Right kidney (tissue), 1 donor: ENCODE measurements around the gene WDR48.
A peak's percentile ranks its signal among the peaks of the same experiment; 100 is the strongest.

Experiments
- DNase-seq: peaks from one replicate; pipeline ENCODE4 v3.0.0-alpha.2; 2016

WDR48 gene

DNA sequence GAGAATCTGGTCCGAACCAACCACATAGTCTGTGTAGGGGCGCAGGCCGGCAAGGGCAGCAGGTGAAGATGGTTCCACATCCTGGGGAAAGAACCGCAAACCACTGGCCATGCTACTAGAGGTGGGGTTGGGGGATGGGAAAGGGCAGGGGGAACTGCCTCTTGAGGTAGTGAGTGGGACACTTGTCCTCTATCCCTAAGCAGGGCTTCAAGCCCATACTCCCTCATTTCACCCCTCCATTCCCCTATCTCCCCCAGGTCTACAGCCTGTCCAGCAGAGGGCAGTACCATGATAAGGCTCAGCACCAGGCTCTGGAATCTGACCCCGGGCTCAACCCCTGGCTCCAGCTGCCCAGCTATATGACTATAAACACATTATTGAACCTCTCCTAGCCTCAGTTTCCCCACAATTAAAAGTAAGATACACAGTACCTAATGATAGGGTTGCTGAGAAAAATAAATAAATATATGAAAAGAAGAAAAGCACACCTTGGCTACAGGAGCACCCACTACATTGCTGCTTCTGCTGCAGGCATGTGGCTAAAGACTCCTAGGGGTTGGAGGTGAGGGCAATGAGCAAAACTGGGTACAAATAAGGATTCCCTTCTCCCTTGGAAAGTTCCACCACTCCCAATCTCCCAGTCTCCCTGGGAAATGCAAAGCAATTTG, 49.3 kb downstream of the WDR48 start:
- no peak for DNase-seq

DNA sequence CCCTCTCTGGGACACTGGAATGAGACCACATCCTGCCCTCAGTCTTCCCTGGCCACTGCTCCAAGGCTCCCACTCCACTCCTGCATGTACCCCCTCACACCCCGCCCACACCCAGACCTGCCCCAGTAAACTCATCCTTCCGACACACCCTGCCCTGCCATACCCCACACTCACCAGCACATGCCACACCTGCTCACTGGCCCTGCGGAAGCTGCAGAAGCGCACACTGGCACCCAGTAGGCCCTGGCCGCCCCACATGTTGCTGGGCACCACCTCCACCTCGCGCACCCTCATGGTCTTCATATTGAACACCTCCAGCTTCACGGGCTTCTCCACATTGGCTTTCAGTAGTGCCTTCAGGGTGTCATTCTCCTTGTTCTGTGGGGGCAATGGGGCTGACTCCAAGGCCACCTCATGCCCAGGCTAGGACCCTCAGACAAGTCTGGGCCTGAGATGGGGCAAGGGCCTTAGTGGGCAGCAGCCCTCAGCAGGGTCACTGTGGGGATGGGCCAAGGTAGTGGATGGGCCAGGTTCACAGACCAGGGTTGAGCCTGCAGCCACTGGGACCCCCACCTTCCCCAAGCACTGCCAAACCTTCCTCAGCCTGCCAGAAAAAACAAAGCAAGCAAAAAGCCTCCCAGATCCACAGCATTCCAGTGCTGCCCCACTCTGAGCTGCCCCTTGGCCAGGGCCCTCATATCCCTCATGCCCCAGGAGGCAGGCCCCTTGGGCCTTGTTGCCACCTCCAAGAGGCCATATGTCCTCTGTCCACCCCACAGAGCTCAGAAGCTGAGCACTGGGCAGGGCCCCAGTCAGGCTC, 50.9 kb downstream of the WDR48 start:
- DNase-seq = no peak

DNA sequence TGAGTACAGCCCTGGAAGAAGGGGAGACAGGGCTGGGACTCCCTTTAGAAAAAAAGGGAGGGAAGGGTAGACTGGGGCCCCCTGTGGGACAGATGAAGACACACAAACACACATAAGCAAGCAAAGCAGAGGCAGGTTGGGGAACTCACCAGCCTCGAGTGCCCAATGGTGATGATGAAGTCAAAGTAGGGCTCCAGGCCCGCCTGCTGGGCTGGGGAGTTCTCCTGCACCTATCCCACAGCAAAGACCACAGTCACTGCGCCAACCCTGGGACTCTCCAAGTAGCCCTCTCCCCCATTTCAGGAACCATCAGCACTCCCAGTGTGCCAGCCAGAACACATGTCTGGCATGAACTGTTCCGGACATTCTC, 51.5 kb downstream of the WDR48 start:
- DNase-seq = no peak

DNA sequence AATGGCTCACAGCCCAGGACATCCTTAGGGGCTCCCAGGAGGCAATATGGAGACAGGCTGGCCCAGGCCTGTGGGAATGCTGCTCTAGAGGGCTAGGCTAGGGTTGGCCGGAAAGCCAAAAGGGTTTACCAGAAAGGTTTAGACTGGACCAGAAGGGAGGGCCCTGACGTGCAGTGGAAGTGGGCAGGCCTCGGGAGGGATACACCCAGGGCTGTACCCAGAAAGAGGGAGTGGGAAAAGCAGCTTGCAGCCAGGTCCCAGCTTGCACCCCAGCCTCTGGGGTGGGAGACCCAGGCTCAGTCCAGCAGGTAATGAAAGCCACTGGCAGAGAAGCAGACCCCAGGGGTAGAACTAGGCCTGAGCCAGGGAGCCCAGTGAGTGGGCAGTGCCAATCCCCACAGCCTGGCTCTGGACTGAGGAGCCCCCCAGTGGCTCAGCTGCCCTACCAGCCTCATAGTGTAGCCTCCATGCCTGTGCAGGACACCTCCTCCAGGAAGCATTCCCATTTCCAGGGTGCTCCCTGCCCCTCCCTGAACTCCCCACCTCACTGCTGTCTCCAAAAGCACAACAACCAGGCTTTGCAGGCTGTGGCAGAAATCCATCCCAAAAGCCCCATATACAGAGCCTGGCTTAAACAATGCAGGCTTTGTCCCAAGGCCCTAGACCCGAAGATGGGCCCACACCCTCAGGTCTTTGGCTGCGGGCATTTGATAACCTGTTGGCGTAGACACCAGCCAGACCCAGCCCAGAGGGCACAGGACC, 52.2 kb downstream of the WDR48 start:
- no peak for DNase-seq

DNA sequence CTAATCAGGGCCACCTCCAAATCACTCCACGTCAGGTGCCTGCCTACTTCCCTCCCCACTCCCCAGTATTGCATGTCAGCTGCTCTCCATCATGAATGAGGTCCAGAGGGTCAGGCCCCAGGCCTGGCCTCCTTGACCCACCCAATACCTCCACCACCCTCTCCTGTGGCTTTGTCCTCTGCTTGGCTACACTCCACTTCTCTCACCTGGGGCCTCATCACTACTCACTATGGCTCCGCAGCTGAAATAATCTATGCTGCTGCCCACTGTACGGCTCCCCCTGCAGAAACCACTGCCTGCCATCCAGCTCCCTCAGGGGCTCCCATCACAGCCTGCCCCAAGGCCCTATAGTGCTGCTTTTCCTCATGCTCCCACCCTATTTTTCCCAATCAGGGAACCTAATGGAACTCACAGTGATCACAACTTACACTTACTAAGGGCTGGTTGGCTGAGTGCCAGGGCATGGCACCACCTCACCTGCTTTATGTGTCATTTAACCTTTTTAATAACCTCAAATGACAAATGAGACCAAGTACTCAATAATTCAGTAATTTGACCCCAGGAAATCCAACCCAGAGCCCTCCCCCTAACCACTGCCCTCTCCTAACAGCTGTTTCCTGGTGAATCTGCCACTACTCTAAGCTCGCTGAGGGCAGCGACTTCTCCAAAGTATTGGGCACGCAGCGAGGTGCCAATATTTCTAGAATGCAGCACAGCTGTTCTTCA, 53.3 kb downstream of the WDR48 start:
- no peak for DNase-seq

DNA sequence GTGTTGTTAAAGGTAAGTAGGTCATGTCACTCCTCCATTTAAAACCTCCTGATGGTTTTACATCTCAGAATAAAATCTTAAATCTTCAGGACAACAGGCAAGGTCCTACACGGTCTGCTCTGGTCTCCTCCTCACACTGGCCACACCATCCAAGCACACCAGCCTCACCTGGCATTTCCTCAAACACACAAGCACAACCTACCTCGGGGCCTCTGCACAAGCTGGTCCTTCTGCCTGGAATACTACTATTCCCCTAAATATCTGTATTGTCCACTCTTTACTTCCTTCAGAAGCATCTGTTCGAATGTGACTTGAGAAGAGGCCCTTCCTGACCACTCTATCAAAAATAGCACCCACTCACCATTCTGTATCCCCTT, 53.9 kb downstream of the WDR48 start:
- DNase-seq = no peak

DNA sequence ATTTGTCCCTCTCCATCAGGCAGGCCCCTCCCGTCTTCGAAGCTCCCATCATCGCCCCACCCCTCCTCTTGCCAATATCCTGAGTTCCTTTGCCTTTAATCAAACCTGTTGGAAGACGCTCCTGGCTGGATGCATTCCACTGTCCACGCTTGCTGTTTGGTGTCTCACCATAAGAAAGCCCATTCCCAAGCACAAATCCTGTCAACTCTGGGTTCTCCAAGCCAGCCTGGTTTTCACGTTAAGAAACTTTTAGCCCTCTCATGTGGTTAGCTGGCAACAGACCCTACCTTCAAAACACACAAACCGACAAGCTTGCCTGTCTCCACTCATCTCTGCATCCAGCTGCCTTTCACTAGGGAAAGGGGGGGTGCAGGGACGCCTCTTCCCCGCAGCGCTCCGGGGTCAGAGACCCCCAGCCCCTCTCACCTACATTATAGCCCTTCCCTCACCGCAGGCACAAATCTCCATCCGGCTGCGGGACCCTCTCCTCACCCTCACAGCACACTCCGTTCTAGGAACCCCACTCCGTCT, 54.5 kb downstream of the WDR48 start:
- no peak for DNase-seq

DNA sequence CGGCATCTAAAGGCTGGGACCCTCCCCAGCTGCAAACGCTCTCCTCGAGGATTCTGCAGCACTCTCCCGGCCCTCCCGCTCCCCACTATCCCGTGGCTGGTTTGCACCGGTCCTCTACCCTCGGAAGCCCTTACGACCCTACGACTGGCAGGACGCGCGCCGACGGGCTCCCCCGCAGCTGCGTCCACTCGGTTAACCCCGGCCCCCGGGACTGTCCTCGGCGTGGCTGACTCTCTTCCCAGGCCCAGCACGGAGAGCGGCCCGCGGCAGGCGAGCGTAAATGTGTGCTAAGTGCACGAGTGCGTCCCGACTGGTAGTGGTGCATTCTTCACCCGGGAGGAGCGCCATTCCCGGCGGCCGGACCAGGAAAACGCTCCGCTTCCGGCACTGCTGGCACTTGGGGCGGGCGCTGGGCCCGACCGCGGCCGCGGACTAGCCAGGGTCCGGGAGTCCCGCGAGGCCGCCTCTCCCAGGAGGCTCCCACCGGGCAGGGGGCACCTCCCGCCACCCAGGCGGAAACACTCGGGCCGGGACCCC, 55.1 kb downstream of the WDR48 start:
- no peak for DNase-seq

DNA sequence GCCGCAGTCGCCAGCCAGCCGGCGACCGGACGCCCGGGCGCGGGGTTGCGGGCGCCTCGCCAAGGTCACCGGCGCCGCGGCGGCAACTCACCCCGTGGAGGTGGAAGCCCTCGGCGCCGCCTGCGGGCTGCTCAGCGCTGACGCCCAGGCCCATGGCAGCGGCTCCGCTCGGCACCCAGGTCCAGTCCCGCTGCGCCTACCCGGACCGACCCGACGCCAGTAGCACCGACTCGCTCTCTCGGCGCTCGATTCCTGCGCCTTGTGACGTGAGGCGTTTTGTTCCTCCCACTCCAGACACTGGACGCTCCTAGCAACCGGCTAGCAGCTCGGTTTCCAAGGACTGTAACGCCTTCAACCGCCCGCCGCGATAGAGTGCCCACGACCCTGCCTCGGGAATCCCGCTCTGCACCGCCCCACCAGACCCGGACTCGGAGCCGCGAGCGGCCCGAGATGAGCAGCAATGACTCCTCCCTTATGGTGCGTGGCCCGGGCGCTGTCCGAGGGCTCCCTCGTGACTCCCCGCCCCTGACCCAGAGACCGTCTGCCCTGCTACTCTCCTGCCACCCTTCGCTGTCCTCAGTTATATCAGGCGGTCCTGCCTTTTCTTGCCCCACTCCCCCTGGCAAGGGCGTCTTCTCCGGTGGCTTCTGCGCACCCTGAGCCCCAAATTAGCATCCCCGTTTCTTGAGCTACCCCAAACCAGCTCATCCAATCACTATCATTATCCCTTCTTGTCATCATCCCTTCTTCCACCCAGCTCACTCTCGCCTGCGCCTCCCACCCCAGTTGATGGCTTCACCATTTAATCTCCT, 55.8 kb downstream of the WDR48 start, which contains the start of the genes GORASP1 and TTC21A:
Gene GORASP1 (minus strand): TSS at position 240 of the 812 bp plus-strand sequence. CDS start 86 bp downstream, at position 154.
Gene TTC21A (plus strand): TSS at position 293 of the 812 bp plus-strand sequence. CDS start 158 bp downstream, at position 451.
- DNase-seq = peak; percentile 93

DNA sequence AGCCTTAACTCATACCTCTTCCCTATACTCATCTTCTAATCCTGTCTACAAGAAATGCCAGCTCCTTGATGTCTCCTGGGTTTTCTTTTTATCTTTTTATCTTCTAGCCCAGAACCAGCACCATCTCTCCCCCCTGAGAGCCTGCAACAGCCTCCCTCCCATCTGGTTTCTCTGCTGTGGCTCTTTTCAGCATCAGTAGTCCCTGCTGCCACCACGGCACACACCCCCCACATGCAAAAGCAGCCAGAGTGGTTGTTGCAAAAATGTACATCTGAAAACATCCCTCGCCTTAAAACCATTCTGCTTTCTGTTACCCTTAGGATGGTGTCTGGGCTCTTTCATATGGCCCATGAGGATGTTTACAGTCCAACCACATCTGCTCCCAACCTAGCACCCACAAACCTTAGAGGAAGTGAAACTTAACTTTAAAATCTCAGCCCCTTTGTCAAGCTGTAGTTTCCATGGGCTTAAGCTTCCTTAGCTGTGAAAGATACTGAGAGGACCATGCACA, 56.4 kb downstream of the WDR48 start:
- no peak for DNase-seq

DNA sequence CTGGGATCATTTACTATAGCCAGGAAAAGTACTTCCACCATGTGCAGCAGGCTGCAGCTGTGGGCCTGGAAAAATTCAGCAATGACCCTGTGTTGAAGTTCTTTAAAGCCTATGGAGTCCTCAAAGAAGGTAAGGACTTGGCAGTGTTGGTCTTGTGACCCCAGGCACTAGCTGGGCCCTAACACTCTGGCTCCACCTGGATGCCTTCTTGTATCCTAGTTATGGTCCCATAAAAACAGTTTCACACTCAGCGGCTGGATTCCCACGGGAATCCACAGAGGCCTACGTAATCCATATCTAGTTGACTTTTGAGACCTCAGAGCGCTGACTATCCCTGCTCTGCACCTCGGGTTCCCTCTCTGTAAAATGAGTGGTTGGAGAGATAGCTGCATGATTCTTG, 57.3 kb downstream of the WDR48 start:
- no peak for DNase-seq

DNA sequence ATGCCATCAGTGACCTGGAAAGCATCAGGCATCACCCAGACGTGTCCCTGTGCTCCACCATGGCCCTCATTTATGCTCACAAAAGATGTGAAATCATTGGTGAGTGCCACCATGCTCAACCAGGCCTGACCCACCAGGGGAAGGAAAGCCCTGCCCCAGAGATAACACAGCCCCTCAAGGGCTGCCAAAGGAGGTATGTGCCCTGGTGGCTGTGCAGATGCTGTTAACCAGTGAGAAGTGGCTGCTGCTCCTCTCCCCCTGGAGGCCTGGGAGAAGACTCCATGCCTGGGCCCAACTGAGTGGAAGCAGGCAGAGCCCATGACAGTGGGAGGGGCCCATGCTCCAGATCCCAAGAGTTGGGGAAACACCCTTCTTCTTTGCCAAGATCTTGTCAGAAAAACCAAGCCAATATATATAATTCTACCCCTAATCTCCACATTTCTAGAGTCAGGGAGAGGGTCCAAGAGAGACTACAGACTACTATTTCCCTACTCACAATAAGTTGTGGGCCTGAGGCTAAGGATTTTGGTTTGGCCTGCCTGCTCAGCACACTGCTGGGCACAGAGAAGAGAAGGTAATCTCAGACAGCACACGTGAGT, 58.3 kb downstream of the WDR48 start:
- DNase-seq = no peak

DNA sequence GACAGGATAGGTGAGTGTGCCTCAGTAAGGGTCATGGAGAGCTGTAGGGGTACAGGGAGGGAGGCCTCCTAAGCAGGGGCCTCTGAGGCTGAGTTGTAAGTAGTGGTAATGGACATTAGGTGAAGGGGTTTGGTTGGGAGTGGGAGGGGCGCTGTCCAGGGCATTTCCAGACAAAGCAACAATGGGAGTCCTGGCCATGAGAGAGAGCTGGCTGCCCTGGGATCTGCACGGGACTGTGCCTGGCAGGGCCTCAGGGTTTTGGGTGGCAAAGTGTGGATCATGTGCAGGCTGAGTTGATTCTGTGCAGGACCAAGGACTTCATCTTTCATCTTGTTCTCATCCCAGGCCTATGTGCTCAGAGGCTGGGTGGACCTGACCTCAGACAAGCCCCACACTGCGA, 60.3 kb downstream of the WDR48 start:
- no peak for DNase-seq

DNA sequence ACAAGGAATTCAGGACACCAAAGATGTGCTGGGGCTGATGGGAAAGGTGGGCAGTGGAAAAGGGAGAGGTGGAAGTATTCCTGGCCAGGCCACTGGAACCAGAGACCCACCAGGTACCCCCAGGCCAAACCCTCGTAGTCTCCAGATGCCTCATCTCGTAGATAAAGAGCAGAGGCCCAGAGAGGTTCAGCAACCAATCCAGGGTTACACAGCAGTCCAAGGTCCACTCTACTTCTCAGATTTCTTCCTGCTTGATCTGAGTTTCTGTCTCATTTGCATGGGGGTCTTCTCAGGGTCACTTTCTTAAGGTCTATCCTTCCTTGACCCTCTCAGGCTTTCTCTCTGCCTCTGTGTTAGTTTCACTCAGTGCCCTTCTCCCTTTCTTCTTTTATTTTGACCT, 60.7 kb downstream of the WDR48 start:
- DNase-seq = no peak

DNA sequence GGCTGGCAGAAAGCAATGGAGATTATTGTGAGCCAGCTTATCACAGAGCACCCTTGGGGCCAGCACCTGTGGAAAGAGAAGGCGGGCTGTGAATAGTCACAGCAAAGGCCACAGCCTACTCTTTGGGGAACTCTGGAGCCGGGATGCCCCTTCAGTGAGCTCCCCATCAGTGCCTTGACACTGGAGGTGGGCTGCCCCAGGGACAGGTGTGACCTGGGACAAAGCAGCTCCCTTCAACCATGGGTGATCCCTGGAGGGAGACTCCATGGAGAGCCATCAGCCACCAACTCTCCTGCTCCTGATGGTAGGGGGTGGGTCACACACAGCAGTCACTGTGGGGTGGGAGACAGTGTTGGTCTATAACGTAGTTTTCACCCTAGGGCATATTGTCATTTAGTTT, 61.5 kb downstream of the WDR48 start:
- DNase-seq = no peak

DNA sequence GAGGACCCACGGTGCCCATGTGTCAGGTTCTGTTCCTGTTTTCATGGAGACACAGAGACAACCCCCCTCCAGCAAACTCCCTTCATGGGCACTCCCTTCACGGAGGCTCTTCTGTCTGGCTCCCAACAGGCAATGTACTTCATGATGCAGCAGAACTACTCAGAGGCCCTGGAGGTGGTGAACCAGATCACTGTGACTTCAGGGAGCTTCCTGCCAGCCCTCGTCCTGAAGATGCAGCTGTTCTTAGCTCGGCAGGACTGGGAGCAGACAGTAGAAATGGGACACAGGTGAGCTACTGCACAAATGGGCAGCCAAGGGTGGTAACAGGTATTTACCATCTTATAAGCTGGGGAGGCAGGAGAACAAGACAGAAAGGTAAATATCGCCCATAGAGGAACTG, 62.6 kb downstream of the WDR48 start:
- no peak for DNase-seq

DNA sequence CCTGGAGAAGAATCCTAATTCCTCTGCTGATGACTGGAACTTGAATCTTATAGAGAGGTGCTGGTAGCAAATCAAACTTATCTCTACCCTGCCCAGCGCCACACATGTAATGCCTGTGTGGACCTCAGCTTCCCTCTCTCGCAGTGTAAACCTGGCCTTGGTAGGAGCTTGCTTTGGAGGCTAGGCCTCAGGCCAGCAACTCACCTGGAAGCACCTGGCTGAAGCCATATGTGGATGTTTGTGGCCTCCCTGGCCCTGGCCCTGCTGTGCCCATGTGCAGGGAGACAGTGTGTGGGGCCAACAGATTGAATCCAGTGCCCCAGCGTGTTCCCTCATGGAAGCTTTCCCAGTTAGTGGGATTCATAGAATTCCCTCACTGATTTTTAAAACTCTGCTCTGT, 64.1 kb downstream of the WDR48 start:
- DNase-seq = no peak

DNA sequence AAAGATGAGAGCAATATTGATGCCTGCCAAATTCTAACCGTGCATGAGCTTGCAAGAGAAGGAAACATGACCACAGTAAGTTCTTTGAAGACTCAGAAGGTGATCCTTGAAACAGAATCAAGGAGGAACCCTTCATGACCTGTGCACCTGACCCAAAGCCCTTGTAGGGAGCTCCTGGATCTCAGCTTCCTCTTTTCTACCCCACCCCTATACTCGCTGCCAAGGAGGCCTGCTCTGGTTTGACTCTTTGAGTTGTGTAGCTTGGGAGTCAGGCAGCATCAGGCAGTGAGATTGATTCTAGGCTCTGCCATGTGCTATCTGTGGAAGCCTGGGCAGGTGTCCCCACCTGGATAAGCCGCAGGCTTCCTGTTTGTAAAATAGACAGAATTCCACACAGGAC, 66.3 kb downstream of the WDR48 start:
- DNase-seq = no peak

DNA sequence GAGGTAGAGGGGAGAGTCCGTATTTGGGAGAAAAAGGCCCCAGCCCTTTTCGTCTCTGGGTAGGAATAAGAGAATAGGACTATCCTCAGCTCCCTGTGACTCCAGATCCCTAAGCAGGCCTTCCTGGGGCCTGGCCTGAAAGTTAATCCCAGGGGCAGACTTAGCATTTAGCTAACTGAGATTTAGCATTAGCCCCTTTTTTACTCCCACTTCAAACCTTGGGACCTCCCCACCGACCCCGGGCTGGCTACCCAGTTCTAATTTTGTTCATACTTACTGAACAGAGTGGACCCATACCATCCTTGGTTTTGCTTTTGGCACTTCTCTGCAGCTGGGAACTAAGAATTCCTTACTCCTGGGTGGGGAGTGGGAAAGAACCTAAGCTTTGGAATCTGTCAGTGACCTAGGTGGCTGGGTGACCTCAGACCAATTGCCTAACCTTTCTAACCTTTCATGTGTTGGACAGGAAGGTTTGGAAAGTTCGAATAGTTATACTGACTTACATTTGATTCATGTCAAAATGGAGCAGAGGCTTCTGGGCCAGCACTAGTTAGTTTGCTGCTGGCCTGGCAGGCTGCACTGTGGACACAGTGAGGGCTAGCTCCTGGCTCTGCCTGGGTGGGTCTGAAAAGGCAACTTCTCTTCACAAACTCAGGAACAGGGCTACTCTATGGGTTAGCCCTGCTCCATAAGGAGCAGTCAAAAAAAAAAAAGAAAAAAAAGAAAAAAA, 67.3 kb downstream of the WDR48 start:
- DNase-seq = no peak

DNA sequence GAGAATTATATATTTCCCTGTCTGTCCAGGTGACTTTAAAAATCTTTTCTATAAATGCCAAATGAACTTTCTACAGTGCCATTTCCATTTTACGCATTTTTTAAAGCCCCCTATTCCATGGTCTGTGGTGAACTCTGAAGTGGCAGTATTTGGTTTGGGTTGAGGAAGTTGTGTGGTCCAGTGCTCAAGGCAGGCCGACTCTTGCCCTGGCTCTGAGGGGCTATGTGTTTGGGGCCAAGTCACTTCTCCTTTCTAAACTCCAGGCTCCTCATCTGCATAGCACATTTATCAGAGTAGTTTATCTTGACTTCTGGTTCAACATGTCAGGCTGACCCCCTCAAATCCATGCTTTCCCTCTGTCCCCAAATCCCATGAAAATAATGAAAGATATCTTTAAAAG, 69.8 kb downstream of the WDR48 start:
- no peak for DNase-seq
